ENCODE measurements around the gene ATL2.
"Not testable (repeated sequence)": the region's sequence is repeated elsewhere in the genome, so short reads cannot be mapped to it uniquely, and the experiment has no call there.

Gene ATL2

DNA sequence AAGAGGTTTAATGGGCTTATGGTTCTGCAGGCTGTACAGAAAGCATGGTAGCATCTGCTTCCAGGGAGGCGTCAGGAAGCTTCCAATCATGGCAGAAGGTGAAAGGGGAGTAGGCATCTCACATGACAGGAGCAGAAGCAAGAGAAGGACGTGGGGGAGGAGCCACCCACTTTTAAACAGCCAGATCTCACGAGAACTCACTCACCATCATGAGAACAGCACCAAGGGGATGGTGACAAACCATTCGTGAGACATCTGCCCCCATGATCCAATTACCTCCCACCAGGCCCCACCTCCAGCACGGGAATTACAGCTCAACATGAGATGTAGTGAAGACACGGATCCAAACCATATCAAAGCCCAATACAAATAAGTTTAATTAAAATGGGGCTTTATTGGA, 113.8 kb downstream of the ATL2 start:
- DNase-seq (ENCODE audit: extremely low spot score): no peak
- ChIA-PET CTCF (interaction anchor here (0.6 to 1.5 kb wide), 2 partner anchors 11 to 965 kb away, joined by 4 to 5 read pairs; no protein-coding TSS in a partner anchor), POLR2A (no interaction called here)
- no peak for TF ChIP-seq FOXM1 (IDR thresholded peaks at IDR 0.05; ENCODE audit: borderline replicate concordance)
- TF ChIP-seq, protein P1, sequence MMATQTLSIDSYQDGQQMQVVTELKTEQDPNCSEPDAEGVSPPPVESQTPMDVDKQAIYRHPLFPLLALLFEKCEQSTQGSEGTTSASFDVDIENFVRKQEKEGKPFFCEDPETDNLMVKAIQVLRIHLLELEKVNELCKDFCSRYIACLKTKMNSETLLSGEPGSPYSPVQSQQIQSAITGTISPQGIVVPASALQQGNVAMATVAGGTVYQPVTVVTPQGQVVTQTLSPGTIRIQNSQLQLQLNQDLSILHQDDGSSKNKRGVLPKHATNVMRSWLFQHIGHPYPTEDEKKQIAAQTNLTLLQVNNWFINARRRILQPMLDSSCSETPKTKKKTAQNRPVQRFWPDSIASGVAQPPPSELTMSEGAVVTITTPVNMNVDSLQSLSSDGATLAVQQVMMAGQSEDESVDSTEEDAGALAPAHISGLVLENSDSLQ (IDR thresholded peaks at IDR 0.05): no peak
- TF ChIP-seq ARNT (IDR thresholded peaks at IDR 0.05): no peak
- no peak for TF ChIP-seq FOXK2 (IDR thresholded peaks at IDR 0.05)
- no peak for TF ChIP-seq SP1 (IDR thresholded peaks at IDR 0.05)
- TF ChIP-seq CTBP1 (IDR thresholded peaks at IDR 0.05; ENCODE audit: borderline replicate concordance): no peak
- TF ChIP-seq SUZ12 (IDR thresholded peaks at IDR 0.05): no peak
- TF ChIP-seq L3MBTL2 (conservative IDR thresholded peaks at IDR 0.05): no peak
- TF ChIP-seq NFRKB (IDR thresholded peaks at IDR 0.05): no peak
- no peak for TF ChIP-seq TARDBP (IDR thresholded peaks at IDR 0.05)
- no peak for TF ChIP-seq FOXA1 (IDR thresholded peaks at IDR 0.05)
- no peak for TF ChIP-seq BHLHE40 (IDR thresholded peaks at IDR 0.05; ENCODE audit: borderline replicate concordance)
- no peak for TF ChIP-seq ZNF384 (IDR thresholded peaks at IDR 0.05)
- TF ChIP-seq HDGF (IDR thresholded peaks at IDR 0.05; ENCODE audit: borderline replicate concordance): no peak
- TF ChIP-seq ELF4 (IDR thresholded peaks at IDR 0.05): no peak
- TF ChIP-seq LEF1 (IDR thresholded peaks at IDR 0.05; ENCODE audit: borderline replicate concordance): no peak

DNA sequence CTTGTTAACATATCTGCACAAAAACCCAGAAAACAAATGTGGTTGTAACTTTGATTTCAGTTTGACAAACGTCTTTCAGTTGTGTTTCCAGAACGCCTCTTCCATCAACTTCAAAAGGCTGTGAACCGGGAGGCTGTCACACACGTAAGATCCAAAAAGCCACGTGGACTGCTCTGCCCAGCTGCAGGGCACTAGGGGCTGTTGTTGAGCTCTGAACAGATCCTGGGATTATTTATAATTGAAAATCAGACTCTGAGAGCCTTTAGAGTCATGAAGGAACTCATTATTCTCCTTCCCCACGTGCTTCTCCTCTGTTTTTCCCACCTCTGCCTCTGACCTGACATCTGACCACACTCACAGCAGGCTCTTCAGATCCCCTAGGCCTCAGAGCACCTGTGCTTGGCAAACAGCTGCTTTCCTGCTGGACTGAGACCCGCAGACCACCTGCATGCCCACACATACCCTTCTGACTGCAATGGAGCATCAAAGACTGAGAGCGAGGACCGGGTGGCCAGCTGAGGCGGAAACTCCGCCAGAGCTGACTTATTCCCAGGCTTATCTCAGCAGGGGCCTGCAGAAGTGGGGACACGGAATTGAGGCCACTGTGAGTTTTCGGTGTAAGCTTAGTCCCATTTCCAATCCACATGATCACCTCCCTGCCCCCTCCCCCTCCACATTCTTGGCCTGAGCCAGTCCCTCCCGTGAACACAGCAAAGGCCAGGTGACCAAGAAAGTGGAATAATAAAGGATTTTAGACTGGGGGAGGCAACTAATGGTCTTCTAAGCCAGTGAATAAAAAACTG, 114.8 kb downstream of the ATL2 start:
- TF ChIP-seq ZNF384 (IDR thresholded peaks at IDR 0.05) (no peak), BHLHE40 (IDR thresholded peaks at IDR 0.05; ENCODE audit: borderline replicate concordance) (no peak), CTBP1 (IDR thresholded peaks at IDR 0.05; ENCODE audit: borderline replicate concordance) (no peak)
- ChIA-PET POLR2A (no interaction called here), CTCF (interaction anchor here (0.7 kb wide), 1 partner anchor 280 kb away, joined by 3 read pairs; no protein-coding TSS in a partner anchor)
- no peak for DNase-seq (ENCODE audit: extremely low spot score)

DNA sequence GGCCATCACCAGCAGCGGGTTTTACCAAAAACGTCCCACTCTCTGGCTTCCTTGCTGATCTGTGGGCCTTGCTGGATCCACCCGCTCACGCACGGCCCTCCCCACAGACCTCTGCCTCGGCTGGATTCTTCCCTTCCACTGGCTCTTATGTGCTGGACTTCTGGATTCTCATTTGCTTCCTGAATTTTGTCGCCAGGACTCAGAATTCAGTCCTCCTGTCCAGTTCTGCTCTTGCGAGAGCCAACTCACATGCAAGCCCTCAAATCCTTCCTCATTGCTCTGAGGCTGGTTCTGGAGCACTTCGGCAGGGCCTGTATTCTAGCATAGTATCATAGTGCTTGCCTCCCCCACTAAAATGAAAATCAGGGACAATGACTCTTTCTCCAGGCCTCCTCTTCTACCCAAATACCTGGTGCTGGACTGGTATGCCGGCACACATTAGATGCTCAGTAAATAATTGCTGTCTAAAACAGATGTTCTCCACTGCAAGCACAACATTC, 115.5 kb downstream of the ATL2 start:
- ChIA-PET CTCF (no interaction called here), POLR2A (no interaction called here)
- TF ChIP-seq BHLHE40 (IDR thresholded peaks at IDR 0.05; ENCODE audit: borderline replicate concordance) (no peak), ARNT (IDR thresholded peaks at IDR 0.05) (no peak), ZNF384 (IDR thresholded peaks at IDR 0.05) (no peak), FOXA1 (IDR thresholded peaks at IDR 0.05) (no peak), SP1 (IDR thresholded peaks at IDR 0.05) (no peak), FOXK2 (IDR thresholded peaks at IDR 0.05) (no peak), FOXM1 (IDR thresholded peaks at IDR 0.05; ENCODE audit: borderline replicate concordance) (no peak), CTBP1 (IDR thresholded peaks at IDR 0.05; ENCODE audit: borderline replicate concordance) (no peak), L3MBTL2 (conservative IDR thresholded peaks at IDR 0.05) (no peak), ELF4 (IDR thresholded peaks at IDR 0.05) (no peak), HDGF (IDR thresholded peaks at IDR 0.05; ENCODE audit: borderline replicate concordance) (no peak), LEF1 (IDR thresholded peaks at IDR 0.05; ENCODE audit: borderline replicate concordance) (no peak), NFRKB (IDR thresholded peaks at IDR 0.05) (no peak), SUZ12 (IDR thresholded peaks at IDR 0.05) (no peak), TARDBP (IDR thresholded peaks at IDR 0.05) (no peak)
- TF ChIP-seq, protein P1 (IDR thresholded peaks at IDR 0.05): no peak
- DNase-seq (ENCODE audit: extremely low spot score): no peak

DNA sequence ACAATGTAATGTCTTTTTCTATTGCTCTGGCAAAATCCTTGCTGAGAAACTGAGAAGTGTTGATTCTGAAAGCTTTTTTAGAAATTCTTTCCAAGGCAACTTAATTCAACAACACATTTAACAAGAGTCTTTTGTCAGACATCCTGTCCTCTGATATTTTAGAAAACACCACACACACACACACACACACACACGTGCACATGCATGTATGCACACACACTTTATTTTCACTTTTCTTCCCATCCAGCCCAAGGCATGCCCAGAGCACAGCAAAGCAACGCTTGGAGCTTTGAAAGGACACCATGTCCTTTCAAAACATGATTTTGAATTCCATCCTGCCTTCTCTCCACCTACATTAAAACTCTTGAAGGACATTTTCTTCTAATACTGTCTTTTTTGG, 116.1 kb downstream of the ATL2 start:
- no peak for DNase-seq (ENCODE audit: extremely low spot score)
- TF ChIP-seq FOXA1 (IDR thresholded peaks at IDR 0.05): no peak
- no peak for TF ChIP-seq SP1 (IDR thresholded peaks at IDR 0.05)
- no peak for TF ChIP-seq L3MBTL2 (conservative IDR thresholded peaks at IDR 0.05)
- no peak for TF ChIP-seq ZNF384 (IDR thresholded peaks at IDR 0.05)
- no peak for TF ChIP-seq NFRKB (IDR thresholded peaks at IDR 0.05)
- TF ChIP-seq LEF1 (IDR thresholded peaks at IDR 0.05; ENCODE audit: borderline replicate concordance): no peak
- TF ChIP-seq, protein P1 (IDR thresholded peaks at IDR 0.05): no peak
- TF ChIP-seq HDGF (IDR thresholded peaks at IDR 0.05; ENCODE audit: borderline replicate concordance): no peak
- no peak for TF ChIP-seq FOXK2 (IDR thresholded peaks at IDR 0.05)
- TF ChIP-seq SUZ12 (IDR thresholded peaks at IDR 0.05): no peak
- no peak for TF ChIP-seq CTBP1 (IDR thresholded peaks at IDR 0.05; ENCODE audit: borderline replicate concordance)
- TF ChIP-seq ELF4 (IDR thresholded peaks at IDR 0.05): no peak
- TF ChIP-seq FOXM1 (IDR thresholded peaks at IDR 0.05; ENCODE audit: borderline replicate concordance): no peak
- no peak for TF ChIP-seq BHLHE40 (IDR thresholded peaks at IDR 0.05; ENCODE audit: borderline replicate concordance)
- TF ChIP-seq TARDBP (IDR thresholded peaks at IDR 0.05): no peak
- TF ChIP-seq ARNT (IDR thresholded peaks at IDR 0.05): no peak
- CTCF ChIA-PET: no interaction called here
- POLR2A ChIA-PET: no interaction called here

DNA sequence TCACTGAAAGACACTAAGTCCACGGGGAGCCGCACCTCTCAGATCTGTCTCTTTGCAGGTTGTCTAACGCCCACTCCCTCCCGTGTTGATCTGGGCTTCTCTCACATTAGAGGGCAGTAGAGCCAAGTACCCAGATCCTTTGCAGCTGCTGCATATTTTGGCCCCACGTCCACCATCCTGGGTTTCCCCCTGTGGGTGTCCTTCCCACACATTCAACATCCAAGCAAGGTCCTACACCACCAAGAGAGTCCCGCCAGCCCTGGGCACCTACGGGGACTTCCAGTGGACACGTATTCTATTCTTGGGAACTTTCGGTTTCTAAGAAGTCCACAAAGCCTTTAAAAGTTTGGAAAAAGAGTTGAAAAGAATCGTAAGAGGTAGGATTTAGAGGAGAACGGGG, 116.6 kb downstream of the ATL2 start:
- POLR2A ChIA-PET: no interaction called here
- DNase-seq (ENCODE audit: extremely low spot score): no peak
- CTCF ChIA-PET: interaction anchor here (0.5 kb wide), 1 partner anchor 248 kb away, joined by 4 read pairs; no protein-coding TSS in a partner anchor
- TF ChIP-seq FOXA1 (IDR thresholded peaks at IDR 0.05) (no peak), FOXM1 (IDR thresholded peaks at IDR 0.05; ENCODE audit: borderline replicate concordance) (no peak)

DNA sequence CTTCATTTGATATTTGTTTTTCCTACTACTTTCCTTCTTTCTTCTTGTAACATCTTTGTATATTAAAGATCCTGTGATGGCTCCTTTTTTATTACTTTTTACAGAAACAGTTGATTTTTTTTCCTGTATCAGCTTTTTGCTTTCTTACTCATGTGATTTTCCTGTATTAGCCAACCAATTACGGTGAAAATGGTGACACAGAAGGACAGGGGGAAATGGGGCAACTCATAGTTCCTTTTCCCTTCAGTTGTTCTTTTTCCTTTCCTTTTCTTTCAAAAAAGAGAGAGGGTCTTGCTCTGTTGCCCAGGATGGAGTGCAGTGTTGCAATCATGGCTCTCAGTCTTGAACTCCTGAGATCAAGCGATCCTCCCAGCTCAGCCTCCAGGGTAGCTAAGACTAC, 117.8 kb downstream of the ATL2 start:
- no peak for DNase-seq (ENCODE audit: extremely low spot score)
- TF ChIP-seq ELF4 (IDR thresholded peaks at IDR 0.05) (no peak), FOXK2 (IDR thresholded peaks at IDR 0.05) (no peak), TARDBP (IDR thresholded peaks at IDR 0.05) (no peak), NFRKB (IDR thresholded peaks at IDR 0.05) (no peak), BHLHE40 (IDR thresholded peaks at IDR 0.05; ENCODE audit: borderline replicate concordance) (no peak), HDGF (IDR thresholded peaks at IDR 0.05; ENCODE audit: borderline replicate concordance) (no peak), FOXM1 (IDR thresholded peaks at IDR 0.05; ENCODE audit: borderline replicate concordance) (no peak), CTBP1 (IDR thresholded peaks at IDR 0.05; ENCODE audit: borderline replicate concordance) (no peak), SP1 (IDR thresholded peaks at IDR 0.05) (no peak), ZNF384 (IDR thresholded peaks at IDR 0.05) (no peak), L3MBTL2 (conservative IDR thresholded peaks at IDR 0.05) (no peak), LEF1 (IDR thresholded peaks at IDR 0.05; ENCODE audit: borderline replicate concordance) (no peak), SUZ12 (IDR thresholded peaks at IDR 0.05) (no peak), FOXA1 (IDR thresholded peaks at IDR 0.05) (no peak), ARNT (IDR thresholded peaks at IDR 0.05) (no peak)
- TF ChIP-seq, protein P1 (IDR thresholded peaks at IDR 0.05): no peak
- ChIA-PET POLR2A (no interaction called here), CTCF (interaction anchor here (0.6 kb wide), 1 partner anchor 30 kb away, joined by 3 read pairs; no protein-coding TSS in a partner anchor)

DNA sequence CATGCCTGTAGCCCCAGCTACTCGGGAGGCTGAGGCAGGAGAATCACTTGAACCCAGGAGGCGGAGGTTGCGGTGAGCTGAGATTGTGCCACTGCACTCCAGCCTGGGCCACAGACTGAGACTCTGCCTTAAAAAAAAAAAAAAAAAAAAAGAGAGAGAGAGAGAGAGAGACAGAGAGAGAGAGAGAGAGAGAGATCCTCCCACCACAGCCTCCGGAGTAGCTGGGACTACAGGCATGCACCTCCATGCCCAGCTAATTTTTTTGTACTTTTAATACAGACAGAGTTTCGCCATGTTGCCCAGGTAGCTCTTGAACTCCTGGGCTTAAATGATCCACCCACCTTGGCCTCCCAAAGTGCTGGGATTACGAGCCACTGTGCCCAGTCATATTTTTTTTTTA, 119.4 kb downstream of the ATL2 start:
- DNase-seq (ENCODE audit: extremely low spot score); POLR2A ChIA-PET: not testable (repeated sequence)
- CTCF ChIA-PET: interaction anchor here (0.6 kb wide), 1 partner anchor 256 kb away, joined by 3 read pairs; no protein-coding TSS in a partner anchor

Measured in HEK293T (cell line).